HG03175 (cell line): Measurements from ENCODE around the gene AEBP2.
"Not testable (repeated sequence)": the region's sequence is repeated elsewhere in the genome, so short reads cannot be mapped to it uniquely, and the experiment has no call there.

ENCODE experiments used
- ATAC-seq: cut with Tn5 transposase; IDR thresholded peaks from one replicate; pipeline ENCODE4 v1.9.1; 2021; ENCODE audit warnings: mild to moderate bottlenecking, moderate library complexity; ENCODE audit not compliant: unreplicated experiment

AEBP2 gene

GRCh38 chr12:19453961-19454360 lies 14.7 kb downstream of the AEBP2 start:
- ATAC-seq, result no peak

- ATAC-seq, result no peak
Observed at GRCh38 chr12:19454837-19455236, 15.5 kb downstream of the AEBP2 start.

- ATAC-seq, result no peak
Observed at GRCh38 chr12:19456176-19456575, 16.9 kb downstream of the AEBP2 start.

GRCh38 chr12:19457561-19457960 lies 18.3 kb downstream of the AEBP2 start:
- no peak for ATAC-seq

GRCh38 chr12:19458733-19459132 lies 19.4 kb downstream of the AEBP2 start:
- ATAC-seq, result no peak

GRCh38 chr12:19461999-19462398 lies 22.7 kb downstream of the AEBP2 start:
- no peak for ATAC-seq

- no peak for ATAC-seq
Observed at GRCh38 chr12:19462406-19462805, 23.1 kb downstream of the AEBP2 start.

- no peak for ATAC-seq
Observed at GRCh38 chr12:19464192-19464580, 24.9 kb downstream of the AEBP2 start.

DNA sequence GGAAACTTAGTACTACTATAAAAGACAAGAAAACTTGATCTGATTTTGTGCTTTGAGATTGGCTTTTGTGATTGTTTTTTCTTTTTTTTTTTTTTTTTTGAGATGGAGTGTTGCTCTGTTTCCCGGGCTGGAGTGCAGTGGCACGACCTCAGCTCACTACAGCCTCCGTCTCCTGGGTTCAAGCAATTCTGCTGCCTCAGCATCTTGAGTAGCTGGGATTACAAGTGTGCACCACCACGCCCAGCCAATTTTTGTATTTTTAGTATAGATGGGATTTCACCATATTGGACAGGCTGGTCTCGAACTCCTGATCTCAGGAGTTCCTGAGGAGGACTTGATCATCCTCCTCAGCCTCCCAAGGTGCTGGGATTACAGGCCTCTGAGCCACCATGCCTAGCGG lies 26.4 kb downstream of the AEBP2 start:
- no peak for ATAC-seq

- ATAC-seq, result no peak
Observed at GRCh38 chr12:19474147-19474546, 34.9 kb downstream of the AEBP2 start.

- ATAC-seq, result not testable (repeated sequence)
Observed at GRCh38 chr12:19475884-19476505, 36.7 kb downstream of the AEBP2 start.

- ATAC-seq, result no peak
Observed at GRCh38 chr12:19477071-19477470, 37.8 kb downstream of the AEBP2 start.

GRCh38 chr12:19480459-19480858 lies 41.2 kb downstream of the AEBP2 start:
- ATAC-seq, result no peak

- no peak for ATAC-seq
Observed at GRCh38 chr12:19482036-19482435, 42.7 kb downstream of the AEBP2 start.

DNA sequence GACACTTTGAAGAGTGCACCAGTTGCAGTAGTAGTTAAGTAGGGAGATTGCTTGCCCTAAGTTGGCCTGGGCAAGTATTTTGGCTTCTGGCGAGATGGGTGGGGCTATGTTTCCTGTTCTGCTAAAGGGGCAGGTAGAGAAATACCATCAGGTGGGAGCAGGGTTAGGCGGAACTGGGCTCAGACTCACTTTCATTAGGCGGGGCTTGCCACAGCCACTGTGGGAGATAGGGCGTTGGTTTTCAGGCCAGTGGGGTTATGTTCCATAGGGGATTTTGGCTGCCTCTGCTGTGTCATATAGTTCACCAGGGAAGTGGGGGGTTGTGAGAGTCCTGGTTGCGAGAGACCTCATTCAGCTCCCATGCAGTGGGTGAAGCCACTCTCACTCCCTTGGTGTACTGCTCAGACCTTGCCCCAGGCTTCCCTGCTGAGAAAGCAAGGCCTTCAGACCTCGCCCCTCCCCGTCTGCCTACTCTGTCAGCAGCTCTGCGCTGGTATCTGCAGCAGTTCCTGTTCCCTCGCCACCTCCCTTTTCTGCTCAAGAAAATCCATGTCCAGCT lies 43.3 kb downstream of the AEBP2 start:
- peak; percentile 70 for ATAC-seq

- ATAC-seq, result no peak
Observed at GRCh38 chr12:19483727-19484126, 44.4 kb downstream of the AEBP2 start.

DNA sequence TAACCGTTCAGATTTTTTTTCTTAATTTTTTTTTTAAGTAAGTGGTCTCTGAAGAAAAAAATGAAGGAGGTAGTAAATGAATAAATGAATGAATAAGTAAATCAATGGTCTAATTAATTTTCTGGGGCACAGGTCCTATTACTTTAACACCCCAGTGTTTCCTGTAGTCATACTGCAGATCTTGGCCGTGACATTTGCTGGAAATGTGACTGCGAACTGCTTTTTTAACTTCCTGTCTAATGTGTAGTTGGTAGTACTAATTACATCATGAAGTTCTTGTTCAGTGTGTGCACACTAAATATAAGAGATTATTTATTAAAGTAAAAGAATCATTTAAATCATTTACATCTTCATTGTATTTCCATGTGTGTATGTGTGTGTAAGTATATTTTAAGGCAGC lies 45.4 kb downstream of the AEBP2 start:
- ATAC-seq, result no peak

DNA sequence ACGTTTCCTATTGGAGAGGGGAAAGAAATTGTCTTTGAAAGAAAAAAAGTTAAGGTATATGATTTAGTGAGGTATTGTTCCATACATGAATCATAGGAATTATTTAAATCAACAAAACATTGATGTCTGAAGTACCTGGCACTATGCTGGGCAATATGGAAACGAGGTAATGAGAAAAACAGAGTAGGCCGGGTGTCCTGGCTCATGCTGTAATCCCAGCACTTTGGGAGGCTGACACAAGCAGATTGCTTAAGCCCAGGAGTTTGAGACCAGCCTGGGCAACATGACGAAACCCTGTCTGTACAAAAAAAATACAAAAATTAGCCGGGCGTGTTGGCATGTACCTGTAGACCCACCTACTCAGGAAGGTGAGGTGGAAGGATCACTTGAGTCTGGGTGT lies 45.9 kb downstream of the AEBP2 start:
- ATAC-seq, result no peak

DNA sequence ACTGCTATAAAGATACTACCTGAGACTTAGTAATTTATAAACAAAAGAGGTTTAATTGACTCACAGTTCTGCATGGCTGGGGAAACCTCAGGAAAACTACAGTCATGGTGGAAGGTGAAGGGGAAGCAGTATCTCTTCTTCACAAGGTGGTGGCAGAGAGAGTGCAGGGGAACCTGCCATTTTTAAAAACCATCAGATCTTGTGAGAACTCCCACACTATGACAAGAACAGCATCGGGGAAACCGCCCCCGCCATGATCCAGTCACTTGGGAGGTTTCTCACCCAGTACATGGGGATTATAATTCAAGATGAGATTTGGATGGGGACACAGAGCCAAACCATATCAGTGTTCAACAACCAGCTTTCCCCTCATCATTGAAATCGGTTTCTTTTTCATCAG lies 49.9 kb downstream of the AEBP2 start:
- no peak for ATAC-seq

DNA sequence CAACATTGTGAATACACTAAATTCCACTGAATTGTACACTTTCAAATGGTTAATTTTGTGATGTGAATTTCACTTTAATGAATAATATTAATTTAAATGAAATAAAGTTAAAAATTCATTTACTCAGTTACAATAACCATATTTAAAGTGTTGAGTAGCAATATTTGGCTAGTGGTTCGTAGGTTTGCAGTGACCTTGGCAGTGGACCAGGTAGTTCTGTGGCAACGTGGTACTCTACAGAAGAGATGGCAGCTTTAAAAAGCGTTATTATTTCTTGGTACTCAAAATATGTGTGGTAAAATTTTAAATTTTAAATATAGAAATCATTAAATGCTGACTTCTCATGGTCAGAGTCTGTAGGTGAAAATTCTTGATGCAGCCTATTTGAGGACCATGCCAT lies 51.6 kb downstream of the AEBP2 start:
- no peak for ATAC-seq

DNA sequence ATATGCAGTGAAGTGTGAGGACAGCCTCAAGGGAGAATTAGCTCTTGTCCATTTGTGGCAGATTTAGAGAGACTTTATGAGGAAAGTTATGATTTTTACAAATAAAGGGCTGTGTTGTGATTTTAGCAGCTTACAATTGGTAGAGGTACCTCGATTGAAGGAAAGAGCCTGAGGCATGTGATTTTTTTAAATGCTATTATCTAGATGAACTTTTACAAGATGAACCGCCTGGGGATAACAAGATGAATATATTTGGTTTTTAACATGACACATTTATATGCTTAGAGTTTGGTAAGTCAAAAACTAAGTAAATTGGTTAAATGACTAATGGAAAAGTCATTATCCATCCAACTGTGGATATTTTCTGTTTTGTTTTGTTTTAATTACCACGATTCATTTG lies 52.6 kb downstream of the AEBP2 start:
- no peak for ATAC-seq

DNA sequence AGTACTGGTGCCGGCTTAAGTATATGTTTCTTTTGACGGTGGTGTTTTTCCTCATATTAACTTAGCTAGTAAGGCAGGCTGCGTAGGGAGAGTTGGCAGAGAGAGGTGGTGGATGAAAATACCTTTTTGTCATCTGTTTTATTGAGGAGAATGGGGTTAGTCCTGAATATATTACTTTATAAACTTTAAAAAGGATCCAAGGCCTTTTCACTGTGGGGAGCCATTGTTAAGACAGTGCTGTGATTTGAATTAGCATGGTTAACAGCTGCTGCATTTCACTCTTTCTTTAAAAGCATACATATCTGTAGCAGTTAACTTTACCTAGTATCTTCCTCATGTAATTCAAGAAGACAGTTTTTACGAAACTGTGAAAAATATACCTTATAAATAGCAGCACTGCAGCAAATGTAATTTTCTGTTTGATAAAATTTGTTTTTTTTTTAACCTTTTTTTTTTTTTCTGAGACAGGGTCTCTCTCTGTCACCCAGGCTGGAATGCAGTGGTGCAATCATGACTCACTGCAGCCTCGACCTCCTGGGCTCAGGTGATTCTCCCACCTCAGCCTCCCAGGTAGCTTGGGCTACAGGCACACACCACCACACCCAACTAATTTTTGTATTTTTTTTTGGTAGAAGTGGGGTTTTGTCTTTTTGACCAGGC lies 57.1 kb downstream of the AEBP2 start:
- no peak for ATAC-seq

GRCh38 chr12:19498099-19498498 lies 58.8 kb downstream of the AEBP2 start:
- ATAC-seq, result no peak
